Suprapubic skin (tissue), 4 donors: Measurements from ENCODE around the gene PPP6R2. TPM values are rescaled to one million over a fixed set of nuclear protein-coding genes. Genes with fewer than 3 reads are reported as not detected.

Source experiments
- DNase-seq, 2 donors: peaks; one replicate each; pipeline ENCODE4 v3.0.0-alpha.2; 2019; ENCODE audit warnings: low spot score in 2 of 2
- H3K27ac ChIP-seq: fragments of 200-600 bp; sonication (generic); one replicate; pipeline ENCODE4 v1.5.1; 2019
- H3K27me3 ChIP-seq: fragments of 200-600 bp; sonication (generic); one replicate; pipeline ENCODE4 v1.5.1; 2019
- H3K36me3 ChIP-seq: fragments of 200-600 bp; sonication (generic); one replicate; pipeline ENCODE4 v1.5.1; 2019
- H3K4me1 ChIP-seq: fragments of 200-600 bp; sonication (generic); one replicate; pipeline ENCODE4 v1.5.1; 2019
- H3K4me3 ChIP-seq: fragments of 200-600 bp; sonication (generic); one replicate; pipeline ENCODE4 v1.5.1; 2019; ENCODE audit warnings: mild to moderate bottlenecking
- H3K9me3 ChIP-seq: fragments of 200-600 bp; sonication (generic); one replicate; pipeline ENCODE4 v1.5.1; 2019
- CTCF ChIP-seq, 2 donors: fragments of 200-600 bp in 1 of 2; fragments of 450-650 bp in 1 of 2; sonication (generic) in 1 of 2; IDR thresholded peaks; one replicate each; pipeline ENCODE4 v1.5.1; 2016 to 2019; ENCODE audit warnings: antibody characterized with exemption in 2 of 2, mild to moderate bottlenecking in 1 of 2, moderate library complexity in 1 of 2
- EP300 ChIP-seq: sonication (generic); formaldehyde crosslinking; IDR thresholded peaks from one replicate; pipeline ENCODE4 v1.6.1; 2017; ENCODE audit warnings: antibody characterized with exemption
- POLR2A ChIP-seq, 2 donors: fragments of 450-650 bp; IDR thresholded peaks; one replicate each; pipeline ENCODE4 v1.6.1; 2017; ENCODE audit warnings: antibody characterized with exemption in 2 of 2, mild to moderate bottlenecking in 2 of 2, moderate library complexity in 2 of 2
- POLR2AphosphoS5 ChIP-seq, 3 donors: sonication (generic); formaldehyde crosslinking; IDR thresholded peaks; one replicate each; pipeline ENCODE4 v1.6.1; 2017; ENCODE audit warnings: antibody characterized with exemption in 3 of 3
- WGBS: methylation state at CpG from one replicate; pipeline ENCODE4 v1.1.5; 2018; 5-methylcytosine and 5-hydroxymethylcytosine counted together
- total RNA-seq, 4 donors: library from RNA; depleted of rRNA; stranded (reverse); fragments of >200 nt; gene quantifications; one replicate each; pipeline ENCODE4 v1.1.0, GENCODE V29; 2016

The PPP6R2 gene, protein sequence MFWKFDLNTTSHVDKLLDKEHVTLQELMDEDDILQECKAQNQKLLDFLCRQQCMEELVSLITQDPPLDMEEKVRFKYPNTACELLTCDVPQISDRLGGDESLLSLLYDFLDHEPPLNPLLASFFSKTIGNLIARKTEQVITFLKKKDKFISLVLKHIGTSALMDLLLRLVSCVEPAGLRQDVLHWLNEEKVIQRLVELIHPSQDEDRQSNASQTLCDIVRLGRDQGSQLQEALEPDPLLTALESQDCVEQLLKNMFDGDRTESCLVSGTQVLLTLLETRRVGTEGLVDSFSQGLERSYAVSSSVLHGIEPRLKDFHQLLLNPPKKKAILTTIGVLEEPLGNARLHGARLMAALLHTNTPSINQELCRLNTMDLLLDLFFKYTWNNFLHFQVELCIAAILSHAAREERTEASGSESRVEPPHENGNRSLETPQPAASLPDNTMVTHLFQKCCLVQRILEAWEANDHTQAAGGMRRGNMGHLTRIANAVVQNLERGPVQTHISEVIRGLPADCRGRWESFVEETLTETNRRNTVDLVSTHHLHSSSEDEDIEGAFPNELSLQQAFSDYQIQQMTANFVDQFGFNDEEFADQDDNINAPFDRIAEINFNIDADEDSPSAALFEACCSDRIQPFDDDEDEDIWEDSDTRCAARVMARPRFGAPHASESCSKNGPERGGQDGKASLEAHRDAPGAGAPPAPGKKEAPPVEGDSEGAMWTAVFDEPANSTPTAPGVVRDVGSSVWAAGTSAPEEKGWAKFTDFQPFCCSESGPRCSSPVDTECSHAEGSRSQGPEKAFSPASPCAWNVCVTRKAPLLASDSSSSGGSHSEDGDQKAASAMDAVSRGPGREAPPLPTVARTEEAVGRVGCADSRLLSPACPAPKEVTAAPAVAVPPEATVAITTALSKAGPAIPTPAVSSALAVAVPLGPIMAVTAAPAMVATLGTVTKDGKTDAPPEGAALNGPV
- total RNA-seq = 10 to 100 TPM; 46.7 to 70.3 (median 64.6) TPM

DNA sequence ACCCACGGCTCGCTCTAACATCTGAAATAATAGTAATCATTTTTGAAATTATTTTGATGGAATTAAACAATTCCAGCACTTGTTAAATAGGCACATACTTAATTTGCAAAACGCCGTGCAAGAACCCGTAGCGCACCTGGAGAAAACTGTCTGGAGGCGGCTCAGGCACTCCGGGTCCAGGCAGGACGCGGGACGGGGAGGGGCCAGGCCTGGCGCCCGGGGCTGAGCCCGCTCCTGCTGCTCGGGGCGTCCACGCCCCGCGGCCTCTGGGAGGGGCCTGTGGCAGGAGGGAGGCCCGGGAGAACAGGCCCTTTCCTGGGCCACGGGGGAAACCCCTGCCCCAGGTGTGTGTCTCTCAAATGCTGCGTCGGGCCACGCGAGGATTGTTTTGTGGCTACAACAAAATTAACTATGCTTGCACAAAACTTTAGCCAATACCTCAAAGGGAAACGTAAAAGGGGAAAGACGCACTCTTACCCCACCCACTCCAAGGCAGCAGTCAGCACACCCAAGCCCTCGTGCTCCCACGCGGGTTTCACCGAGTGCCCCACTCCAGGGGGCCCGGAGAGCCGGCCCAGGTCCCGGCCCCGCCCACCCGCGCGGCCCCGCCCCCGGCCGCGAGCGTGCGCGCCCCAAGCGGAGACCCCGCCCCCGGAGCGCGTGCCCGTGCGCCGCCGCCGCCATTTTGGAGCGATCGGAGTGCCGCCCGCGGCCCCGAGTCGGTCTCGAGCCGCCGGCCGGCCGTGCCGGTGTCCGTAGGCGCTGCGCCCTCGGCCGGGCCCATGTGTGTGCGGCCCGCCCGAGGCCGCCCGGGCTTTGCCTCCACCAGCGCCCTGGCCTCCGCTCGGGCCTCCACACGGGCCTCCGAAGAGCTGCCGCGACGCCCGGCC lies at the start of gene PPP6R2:
PPP6R2 (plus strand) TSS at position 677 of the 890 bp plus-strand sequence. CDS start 50,582 bp downstream, outside the sequence.
- 0% methylated on average over 21 of the region's 87 CpGs for WGBS

GRCh38 chr22:50293441-50294318 lies 49.4 kb upstream of the PPP6R2 start:
- H3K4me1 ChIP-seq = peaks cover 48% of the 10 kb centered on the region
- H3K27me3 ChIP-seq = no peaks in the 10 kb centered on the region
- TF ChIP-seq CTCF (IDR thresholded peaks at IDR 0.05) = no peak
- TF ChIP-seq POLR2AphosphoS5 (IDR thresholded peaks at IDR 0.05) = peak in 1 of 3 donors; percentile 19
- peaks cover 27% of the 10 kb centered on the region for H3K36me3 ChIP-seq
- H3K27ac ChIP-seq = peak overlapping the region; percentile 84
- no peaks in the 10 kb centered on the region for H3K9me3 ChIP-seq
- H3K4me3 ChIP-seq = peak overlapping the region; percentile 30
- DNase-seq = no peak
- WGBS = 23% methylated on average over 4 of the region's 42 CpGs

More for the DNA sequence above, at the start of gene PPP6R2:
- Histone ChIP-seq H3K27me3 (no peaks in the 10 kb centered on the region), H3K27ac (peak within 1 kb of the TSS; percentile 77), H3K4me3 (peak within 1 kb of the TSS; percentile 79), H3K36me3 (no peaks in the 10 kb centered on the region), H3K9me3 (no peaks in the 10 kb centered on the region), H3K4me1 (peaks cover 30% of the 10 kb centered on the region)
- DNase-seq = peak; percentile 82 to 88
- TF ChIP-seq EP300 (no peak), CTCF (IDR thresholded peaks at IDR 0.05) (no peak), POLR2AphosphoS5 (IDR thresholded peaks at IDR 0.05) (no peak), POLR2A (IDR thresholded peaks at IDR 0.05) (peak in 1 of 2 donors; percentile 20)

DNA sequence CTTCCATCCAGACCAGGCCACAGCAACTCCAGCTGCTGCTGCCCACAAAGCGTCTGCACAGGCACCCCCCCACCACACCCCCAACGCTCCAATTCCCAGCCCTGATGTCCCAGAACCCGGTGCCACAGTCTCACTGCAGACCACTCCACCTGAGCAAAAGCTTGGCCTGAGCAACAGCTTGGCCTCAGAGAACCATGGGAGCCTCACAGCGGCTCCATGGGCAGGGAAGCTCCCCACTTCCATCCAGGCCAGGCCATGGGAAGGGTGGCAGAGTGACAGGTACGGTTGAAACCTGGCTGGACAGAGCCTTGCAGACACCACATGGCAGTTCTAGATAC lies 48.8 kb upstream of the PPP6R2 start:
- TF ChIP-seq POLR2A (IDR thresholded peaks at IDR 0.05) (no peak), EP300 (no peak), POLR2AphosphoS5 (IDR thresholded peaks at IDR 0.05) (no peak), CTCF (IDR thresholded peaks at IDR 0.05) (no peak)
- H3K36me3 ChIP-seq = peaks cover 21% of the 10 kb centered on the region
- H3K9me3 ChIP-seq = no peaks in the 10 kb centered on the region
- H3K27ac ChIP-seq = peak overlapping the region; percentile 84
- no peaks in the 10 kb centered on the region for H3K27me3 ChIP-seq
- H3K4me3 ChIP-seq = peak overlapping the region; percentile 30
- peaks cover 54% of the 10 kb centered on the region for H3K4me1 ChIP-seq
- 51% methylated on average over 5 of the region's 5 CpGs for WGBS
- DNase-seq = no peak

GRCh38 chr22:50296658-50297490 lies 46.3 kb upstream of the PPP6R2 start:
- Histone ChIP-seq H3K4me1 (peaks cover 80% of the 10 kb centered on the region), H3K27ac (no peak overlapping the region), H3K27me3 (no peaks in the 10 kb centered on the region), H3K4me3 (no peak overlapping the region), H3K36me3 (no peaks in the 10 kb centered on the region), H3K9me3 (no peaks in the 10 kb centered on the region)
- DNase-seq = no peak
- 50% methylated on average over 20 of the region's 29 CpGs for WGBS
- TF ChIP-seq EP300 (no peak), CTCF (IDR thresholded peaks at IDR 0.05) (no peak), POLR2AphosphoS5 (IDR thresholded peaks at IDR 0.05) (no peak), POLR2A (IDR thresholded peaks at IDR 0.05) (no peak)
